ENCODE results near the gene RPS4Y2.

RPS4Y2 gene

GRCh38 chrY:20755808-20756207, at the start of gene RPS4Y2:
RPS4Y2 (plus strand) TSS chrY:20756108; CDS start chrY:20756164, 56 bp downstream.
- no peak for DNase-seq

DNA sequence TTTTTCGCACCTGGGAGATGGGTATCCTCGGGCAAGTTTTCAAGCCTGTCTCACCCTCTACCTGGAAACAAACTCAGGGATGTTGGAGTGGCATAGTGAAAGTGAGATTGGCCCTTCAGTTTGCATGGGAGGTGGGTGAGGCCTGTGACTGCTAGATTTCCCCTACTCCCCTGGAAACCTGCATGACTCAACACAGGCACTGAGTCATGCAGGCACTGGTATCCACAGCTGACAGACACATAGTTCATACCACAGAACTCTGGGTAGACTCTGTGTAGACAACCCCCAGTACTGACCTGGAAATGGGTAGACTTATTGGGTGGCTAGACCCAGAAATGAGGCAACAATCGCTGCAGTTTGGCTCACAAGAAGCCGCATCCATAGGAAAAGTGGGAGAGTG, 41.5 kb upstream of the RPS4Y2 start:
- no peak for DNase-seq

DNA sequence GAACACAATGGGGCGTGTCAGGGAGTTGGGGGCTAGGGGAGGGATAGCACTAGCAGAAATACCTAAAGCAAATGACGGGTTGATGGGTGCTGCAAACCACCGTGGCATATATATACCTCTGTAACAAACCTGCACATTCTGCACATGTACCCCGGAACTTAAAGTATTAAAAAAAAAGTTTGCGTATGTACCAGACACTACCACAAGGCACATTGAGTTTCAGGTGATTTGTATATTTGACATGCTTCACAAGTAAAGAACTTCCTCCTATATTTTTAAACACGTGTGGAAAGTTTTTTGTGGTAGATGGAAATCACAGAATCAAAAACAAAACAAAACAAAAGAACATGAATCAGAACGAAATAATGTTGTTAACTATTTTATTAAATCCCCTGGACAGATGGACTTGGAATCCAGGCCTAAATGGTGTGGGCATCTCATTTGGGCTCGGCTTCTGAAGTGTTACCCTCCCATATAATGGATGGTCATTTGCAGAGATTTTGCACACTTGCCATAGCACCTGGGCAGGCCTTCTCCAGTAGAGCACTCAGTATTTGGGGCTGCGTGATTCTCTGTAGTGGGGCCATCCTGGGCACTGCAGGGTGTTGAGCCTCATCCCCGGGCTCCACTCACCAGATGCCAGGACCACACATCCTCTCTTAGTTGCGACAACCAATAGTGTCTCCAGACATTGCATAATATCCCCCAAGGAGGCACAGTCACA, 29.6 kb upstream of the RPS4Y2 start:
- DNase-seq: no peak

DNA sequence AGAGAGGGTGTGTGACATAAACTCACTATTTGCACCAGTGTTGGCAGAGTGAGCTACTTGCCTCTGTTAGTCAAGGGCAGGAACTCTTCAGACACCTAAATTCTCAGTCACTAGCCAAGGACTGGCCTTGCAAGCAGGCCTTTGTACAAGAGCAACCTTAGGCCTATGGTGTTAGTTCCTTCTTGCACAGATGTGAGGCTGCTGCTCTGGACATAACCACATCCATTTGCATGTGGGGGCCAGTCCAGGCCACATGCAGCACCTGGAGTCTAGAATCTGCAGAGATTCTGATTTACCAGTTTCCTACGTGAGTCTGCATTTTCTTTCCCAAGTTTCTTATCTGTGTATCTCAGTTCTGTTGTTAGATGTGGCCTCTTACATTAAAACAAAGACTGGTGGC, 20.7 kb upstream of the RPS4Y2 start:
- DNase-seq: no peak

- DNase-seq: no peak
Observed at GRCh38 chrY:20739806-20740205, 16.1 kb upstream of the RPS4Y2 start.

DNA sequence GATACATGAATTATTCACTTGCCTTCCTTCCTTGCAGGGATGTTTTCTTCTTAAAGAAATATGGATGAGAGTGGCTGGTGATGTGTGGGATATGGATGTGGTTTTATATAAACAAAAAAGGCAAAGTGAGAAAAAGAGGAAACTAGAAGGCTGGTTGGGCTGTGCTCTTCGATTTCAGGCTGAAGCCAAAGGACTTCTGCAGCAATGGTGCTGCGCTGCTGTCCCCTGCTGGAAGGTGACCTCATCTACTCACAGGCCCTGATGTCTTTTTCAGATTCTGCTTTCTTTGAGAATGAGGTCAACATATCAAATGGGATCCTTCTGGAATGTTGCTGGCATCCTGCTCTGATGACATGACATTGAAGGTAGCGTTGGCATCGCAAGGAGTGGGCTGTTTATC, 15.3 kb upstream of the RPS4Y2 start:
- DNase-seq: no peak

DNA sequence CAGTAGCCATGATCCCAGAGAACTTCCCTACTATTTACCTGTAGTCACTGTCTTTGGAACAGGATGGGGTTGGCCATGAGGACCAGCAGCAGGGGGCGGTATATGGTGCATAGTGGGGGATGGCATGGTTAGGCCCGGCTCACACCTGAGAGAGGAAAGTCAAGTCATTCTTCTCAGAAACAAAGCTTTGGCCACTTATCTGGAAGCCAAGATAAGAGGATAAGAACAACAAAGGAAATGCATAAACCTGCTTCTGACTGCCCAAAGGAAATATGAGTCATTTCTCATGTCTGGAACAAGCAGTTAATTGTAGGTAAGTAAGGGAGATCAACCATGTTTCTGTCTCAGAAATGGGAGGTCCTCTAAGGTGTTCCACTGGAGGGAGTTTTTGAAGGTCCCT, 10.8 kb upstream of the RPS4Y2 start:
- no peak for DNase-seq

DNA sequence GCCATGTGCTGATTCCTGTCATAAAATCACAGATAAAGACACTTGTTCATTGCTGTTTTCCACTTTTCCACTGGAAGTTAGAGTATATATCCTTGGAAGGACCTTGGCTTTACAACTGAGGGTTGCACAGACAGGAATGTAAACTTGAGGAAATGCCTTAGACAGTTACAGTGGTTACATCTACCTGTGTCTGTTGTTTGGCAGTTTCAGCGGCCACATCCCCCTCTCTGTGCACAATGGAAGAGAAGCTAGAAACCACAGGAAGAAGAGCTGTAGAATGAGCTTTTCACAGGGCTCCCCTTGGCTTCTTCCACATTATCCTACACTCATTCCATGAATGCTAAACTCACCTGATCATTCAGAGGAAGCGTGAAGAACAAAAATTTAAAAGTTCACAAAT, 9.0 kb upstream of the RPS4Y2 start:
- DNase-seq: no peak

DNA sequence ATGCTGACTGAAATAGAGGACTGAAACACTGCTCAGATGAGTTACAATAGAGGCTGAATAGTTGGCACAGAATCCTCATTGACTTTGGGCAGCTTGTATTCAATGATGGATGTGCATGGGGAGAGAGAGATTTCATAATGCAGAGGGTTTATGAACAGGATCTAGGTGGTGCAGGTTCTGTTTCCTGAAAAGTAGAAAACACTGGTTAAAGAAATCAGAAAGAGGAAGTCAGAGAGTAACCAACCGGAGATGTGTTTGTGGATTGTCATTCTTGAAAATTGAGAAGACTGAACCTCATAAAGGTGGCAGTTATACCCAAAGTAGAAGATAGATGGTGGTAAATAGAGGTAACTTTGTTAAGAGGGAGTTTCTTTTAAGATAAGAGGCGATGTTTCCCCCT, 8.0 kb downstream of the RPS4Y2 start:
- DNase-seq: no peak

DNA sequence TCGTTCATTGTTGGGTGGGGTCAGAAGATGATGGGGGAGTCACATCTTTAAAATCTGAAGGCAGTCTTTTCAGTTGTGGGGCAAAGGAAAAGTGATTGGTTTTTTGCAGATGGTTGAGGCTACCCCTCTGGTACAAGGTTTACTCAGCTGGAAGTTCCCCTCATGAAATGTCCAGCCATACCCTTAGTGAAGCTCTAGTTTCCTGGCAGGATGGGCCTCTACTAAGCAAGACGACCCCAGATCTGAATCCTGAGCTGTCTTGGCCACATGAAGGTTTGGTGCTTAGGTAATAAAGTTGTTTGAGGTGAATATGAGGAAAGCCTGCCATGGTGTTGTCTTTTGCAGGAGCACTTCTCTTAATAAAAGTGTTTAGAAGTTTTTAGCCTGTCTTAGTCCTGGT, 9.2 kb downstream of the RPS4Y2 start:
- DNase-seq: no peak

GRCh38 chrY:20770755-20771154, 14.8 kb downstream of the RPS4Y2 start:
- DNase-seq: no peak

DNA sequence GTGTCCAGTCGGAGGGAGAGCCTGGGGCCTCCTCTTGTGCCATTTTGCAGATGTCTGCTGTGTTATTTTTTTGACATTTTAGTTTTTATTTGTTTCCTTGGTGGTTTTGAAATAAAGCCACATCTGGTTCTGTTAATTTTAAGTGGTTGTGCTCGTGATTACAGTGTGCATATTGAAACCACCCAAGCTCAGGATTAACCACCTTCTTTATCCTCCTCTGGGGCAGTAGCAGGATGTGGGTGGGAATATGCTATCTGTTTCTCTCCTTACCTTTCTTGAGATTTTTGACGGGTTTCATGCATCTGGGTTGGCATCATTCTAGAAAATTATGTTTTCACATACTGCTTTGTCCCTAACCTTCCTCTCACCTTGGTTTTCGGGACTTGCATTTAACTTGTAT, 20.2 kb downstream of the RPS4Y2 start:
- no peak for DNase-seq

DNA sequence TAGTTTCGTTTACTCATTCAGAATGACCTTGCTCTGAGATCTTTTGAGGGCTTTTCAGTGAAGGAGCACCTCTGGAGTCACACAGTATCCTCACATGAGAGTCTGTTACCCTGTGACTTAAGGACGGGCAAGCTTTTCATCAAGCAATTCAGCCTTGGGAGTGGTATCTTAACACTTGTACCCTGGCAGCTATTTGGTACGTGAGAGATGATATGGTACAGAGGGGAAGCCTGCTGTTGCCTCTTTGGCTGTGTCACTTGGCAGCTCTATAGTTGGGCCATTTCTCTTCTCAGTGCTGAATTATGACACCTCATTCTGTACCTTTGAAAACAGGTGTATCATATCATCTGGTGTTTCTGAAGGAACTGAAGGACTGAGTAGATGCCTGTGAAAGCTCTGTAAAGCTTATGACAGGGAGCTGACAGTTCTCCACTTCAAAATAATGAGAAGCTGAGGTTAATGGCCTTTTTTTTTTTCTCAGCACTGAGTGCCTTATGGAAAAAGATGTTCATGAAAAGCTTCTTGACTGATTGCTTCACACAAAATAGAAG, 24.3 kb downstream of the RPS4Y2 start:
- DNase-seq: no peak

GRCh38 chrY:20780776-20781175, 24.9 kb downstream of the RPS4Y2 start:
- no peak for DNase-seq

DNA sequence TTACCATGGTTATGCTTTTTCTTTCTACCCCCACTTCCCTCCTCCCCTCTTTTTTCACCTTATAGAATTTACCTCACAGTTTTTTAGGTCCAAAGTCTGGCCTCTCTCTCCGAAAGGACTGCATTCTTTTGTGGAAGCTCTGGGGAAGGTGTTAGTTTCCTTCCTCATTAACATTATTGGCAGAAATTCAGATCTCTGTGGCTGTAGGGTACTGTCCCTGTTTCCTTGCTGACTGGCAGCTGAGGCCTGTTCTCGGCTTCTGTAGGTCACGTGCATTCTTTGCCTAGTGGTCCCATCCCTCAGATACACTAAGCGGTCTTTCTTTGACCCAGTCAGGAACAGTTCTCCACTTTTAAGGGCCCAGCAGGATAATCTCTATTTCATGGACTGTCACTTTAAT, 25.5 kb downstream of the RPS4Y2 start:
- no peak for DNase-seq

- DNase-seq: no peak
Observed at GRCh38 chrY:20784965-20785364, 29.1 kb downstream of the RPS4Y2 start.

DNA sequence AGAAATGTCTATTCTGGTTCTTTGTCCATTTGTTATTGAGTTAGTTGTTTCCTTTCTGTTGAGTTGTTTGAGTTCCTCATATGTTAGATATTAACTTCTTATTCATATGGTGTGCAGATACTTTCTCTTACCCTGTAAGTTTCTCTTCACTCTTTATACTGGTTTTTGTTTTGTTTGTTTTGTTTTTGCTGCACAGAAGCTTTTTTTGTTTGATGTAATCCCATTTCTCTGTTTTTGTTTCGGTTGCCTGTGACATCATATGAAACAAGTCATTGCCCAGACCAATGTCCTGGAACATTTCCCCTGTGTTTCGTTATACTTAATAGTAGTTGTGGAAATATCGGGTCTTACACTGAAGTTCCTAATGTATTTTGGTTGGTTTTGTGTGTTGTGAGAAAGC, 31.2 kb downstream of the RPS4Y2 start:
- DNase-seq: no peak

GRCh38 chrY:20798351-20799049, 42.6 kb downstream of the RPS4Y2 start:
- DNase-seq: no peak

DNA sequence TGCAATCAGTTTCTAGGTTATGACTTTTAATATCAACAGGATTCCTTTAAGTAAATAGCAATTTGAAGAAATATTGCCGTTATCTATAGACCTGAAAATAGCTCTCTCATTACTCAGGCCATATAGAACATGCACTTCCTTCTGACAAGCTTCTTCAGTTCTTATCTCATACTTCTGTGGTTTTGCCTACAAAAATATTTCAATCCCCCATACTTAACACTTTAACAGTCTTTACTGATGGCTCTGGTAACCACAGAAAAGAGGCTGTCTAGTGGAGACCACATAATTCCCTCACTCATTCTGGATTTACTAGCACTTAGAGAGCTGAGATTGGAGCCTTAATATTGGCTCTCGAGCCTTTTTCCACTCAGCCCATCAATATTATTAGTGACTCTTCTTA, 46.8 kb downstream of the RPS4Y2 start:
- DNase-seq: no peak

- DNase-seq: no peak
Observed at GRCh38 chrY:20806243-20806642, 50.3 kb downstream of the RPS4Y2 start.

GRCh38 chrY:20813459-20813858, 57.6 kb downstream of the RPS4Y2 start:
- DNase-seq: no peak

- DNase-seq: no peak
Observed at GRCh38 chrY:20814794-20815193, 58.9 kb downstream of the RPS4Y2 start.

DNA sequence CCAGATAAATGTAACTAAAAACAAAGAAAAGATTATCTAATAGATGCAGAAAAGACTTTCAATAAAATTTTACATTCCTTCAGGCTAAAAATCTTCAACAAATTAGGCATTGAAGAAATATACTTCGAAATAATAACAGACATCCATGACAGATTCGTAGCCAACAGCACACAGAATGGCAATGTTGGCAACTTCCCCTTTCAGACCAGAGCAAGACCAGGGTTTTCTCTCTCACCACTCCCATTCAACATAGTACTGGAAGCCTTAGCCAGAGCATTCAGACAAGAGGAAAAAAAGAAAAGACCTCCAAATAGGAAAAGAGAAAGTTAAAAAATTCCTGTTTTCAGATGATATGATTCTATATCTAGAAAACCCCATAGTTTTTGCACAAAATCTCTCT, 61.2 kb downstream of the RPS4Y2 start:
- no peak for DNase-seq

Data from C1 segment of cervical spinal cord (tissue), 14 donors.